Liver (tissue), 9 donors: ENCODE results near the gene TAB3. TPM values are rescaled to one million over a fixed set of nuclear protein-coding genes. Genes with fewer than 3 reads are reported as not detected.

Source experiments
- DNase-seq: peaks from one replicate; pipeline ENCODE4 v3.0.0-alpha.2; 2017; ENCODE audit warnings: low spot score
- H3K27ac ChIP-seq, 2 donors: one replicate each; pipeline ENCODE4 v1.7.0; 2013; ENCODE audit warnings: inconsistent platforms in 2 of 2, low read length in 2 of 2, control low read depth in 1 of 2, low read depth in 1 of 2, mild to moderate bottlenecking in 1 of 2
- H3K27me3 ChIP-seq, 4 donors: one replicate each; pipeline versions ENCODE4 v1.6.1 to v1.7.0; 2013; ENCODE audit warnings: low read length in 3 of 4, inconsistent platforms in 1 of 4, mild to moderate bottlenecking in 1 of 4, moderate library complexity in 1 of 4; ENCODE audit not compliant: control insufficient read depth in 4 of 4, insufficient read depth in 4 of 4
- H3K36me3 ChIP-seq, 4 donors: one replicate each; pipeline versions ENCODE4 v1.6.1 to v1.7.0; 2013; ENCODE audit warnings: low read length in 3 of 4, mild to moderate bottlenecking in 3 of 4, low read depth in 1 of 4, moderate library complexity in 1 of 4; ENCODE audit not compliant: control insufficient read depth in 4 of 4, insufficient read depth in 3 of 4
- H3K4me1 ChIP-seq, 4 donors: one replicate each; pipeline versions ENCODE4 v1.6.1 to v1.7.0; 2013; ENCODE audit warnings: low read length in 3 of 4, mild to moderate bottlenecking in 3 of 4, moderate library complexity in 1 of 4; ENCODE audit not compliant: control insufficient read depth in 4 of 4, insufficient read depth in 4 of 4
- H3K4me3 ChIP-seq, 3 donors: one replicate each; pipeline versions ENCODE4 v1.6.1 to v1.7.0; 2013; ENCODE audit warnings: low read length in 3 of 3, control low read depth in 1 of 3, low read depth in 1 of 3, mild to moderate bottlenecking in 1 of 3
- H3K9ac ChIP-seq, 2 donors: one replicate each; pipeline ENCODE4 v1.7.0; 2013; ENCODE audit warnings: low read length in 2 of 2, mild to moderate bottlenecking in 2 of 2, moderate library complexity in 2 of 2, control low read depth in 1 of 2, low read depth in 1 of 2
- H3K9me3 ChIP-seq, 4 donors: one replicate each; pipeline versions ENCODE4 v1.6.1 to v1.7.0; 2013; ENCODE audit warnings: low read length in 3 of 4; ENCODE audit not compliant: control insufficient read depth in 4 of 4
- ATF3 ChIP-seq: IDR thresholded peaks from 2 replicates; pipeline ENCODE4 v1.6.1; 2016; ENCODE audit warnings: antibody characterized with exemption
- CTCF ChIP-seq: fragments of 150-350 bp; IDR thresholded peaks from 2 replicates; pipeline ENCODE4 v1.5.1; 2017; ENCODE audit warnings: improper control_type of control experiment, low read depth, low read length; ENCODE audit not compliant: missing input control
- EGR1 ChIP-seq, 2 donors: IDR thresholded peaks; 2 replicates each; pipeline ENCODE4 v1.6.1; 2016 to 2018; ENCODE audit warnings: antibody characterized with exemption in 2 of 2, low read depth in 2 of 2
- FOXA1 ChIP-seq: IDR thresholded peaks from 2 replicates; pipeline ENCODE4 v1.6.1; 2016; ENCODE audit warnings: antibody characterized with exemption
- FOXA2 ChIP-seq: IDR thresholded peaks from 2 replicates; pipeline ENCODE4 v1.6.1; 2016; ENCODE audit warnings: antibody characterized with exemption
- GABPA ChIP-seq, 2 donors: IDR thresholded peaks in 1 of 2; conservative IDR thresholded peaks in 1 of 2; 2 replicates each; pipeline ENCODE4 v1.6.1; 2016; ENCODE audit warnings: antibody characterized with exemption in 2 of 2, mild to moderate bottlenecking in 1 of 2, moderate library complexity in 1 of 2
- HNF4A ChIP-seq, 2 donors: conservative IDR thresholded peaks; 2 replicates each; pipeline ENCODE4 v1.6.1; 2016; ENCODE audit warnings: antibody characterized with exemption in 2 of 2, mild to moderate bottlenecking in 2 of 2
- HNF4G ChIP-seq: IDR thresholded peaks from 2 replicates; pipeline ENCODE4 v1.6.1; 2016; ENCODE audit warnings: antibody characterized with exemption
- JUND ChIP-seq, 2 donors: IDR thresholded peaks; 2 replicates each; pipeline ENCODE4 v1.6.1; 2016; ENCODE audit warnings: antibody characterized with exemption in 2 of 2
- MAX ChIP-seq: IDR thresholded peaks from 2 replicates; pipeline ENCODE4 v1.6.1; 2016; ENCODE audit warnings: antibody characterized with exemption
- NR2F2 ChIP-seq: IDR thresholded peaks from 2 replicates; pipeline ENCODE4 v1.6.1; 2016; ENCODE audit warnings: antibody characterized with exemption
- RAD21 ChIP-seq, 2 donors: IDR thresholded peaks; 2 replicates each; pipeline ENCODE4 v1.6.1; 2016; ENCODE audit warnings: antibody characterized with exemption in 2 of 2, mild to moderate bottlenecking in 2 of 2
- RXRA ChIP-seq, 2 donors: IDR thresholded peaks; 2 replicates each; pipeline ENCODE4 v1.6.1; 2017 to 2018; ENCODE audit warnings: antibody characterized with exemption in 2 of 2, mild to moderate bottlenecking in 1 of 2
- SP1 ChIP-seq: IDR thresholded peaks from 2 replicates; pipeline ENCODE4 v1.6.1; 2018; ENCODE audit warnings: antibody characterized with exemption, mild to moderate bottlenecking
- TAF1 ChIP-seq: conservative IDR thresholded peaks from 2 replicates; pipeline ENCODE4 v1.6.1; 2016; ENCODE audit warnings: antibody characterized with exemption, mild to moderate bottlenecking
- YY1 ChIP-seq: IDR thresholded peaks from 2 replicates; pipeline ENCODE4 v1.6.1; 2016; ENCODE audit warnings: antibody characterized with exemption, mild to moderate bottlenecking
- ZBTB33 ChIP-seq: IDR thresholded peaks from 2 replicates; pipeline ENCODE4 v1.6.1; 2016; ENCODE audit warnings: antibody characterized with exemption
- WGBS: extraction: QIAGEN DNeasy Blood & Tissue Kit; methylation state at CpG from one replicate; pipeline ENCODE4 v1.1.7; 2013; 5-methylcytosine and 5-hydroxymethylcytosine counted together
- polyA plus RNA-seq, 2 donors: library from polyadenylated mRNA; stranded (reverse) in 1 of 2; unstranded in 1 of 2; fragments of 200-250 nt in 1 of 2; fragments of >200 nt in 1 of 2; fragmentation: Nextera tagmentation in 1 of 2; extraction: Ambion mirVana in 1 of 2; gene quantifications; one replicate each; pipeline versions ENCODE4 v1.2.1 to v1.2.3, GENCODE V29; 2013 to 2015
- total RNA-seq, 2 donors: library from RNA; depleted of rRNA; stranded (reverse); fragments of >200 nt; gene quantifications; one replicate each; pipeline ENCODE4 v1.2.3, GENCODE V29; 2014
- donor health status: healthy.
- donor health status: healthy.
- donor health status: healthy.
- donor health status: healthy.
- donor health status: healthy.

Gene TAB3
- total and polyA plus RNA-seq, 4 donors = 10.0 to 32.2 (median 17.4) TPM

GRCh38 chrX:30800901-30801300 is 88.2 kb downstream of the TAB3 start:
- Histone ChIP-seq H3K4me1 (no peaks in the 10 kb centered on the region), H3K4me3 (no peak overlapping the region), H3K9me3 (peaks cover 0 to 60% (median 11%) of the 10 kb centered on the region in 4 donors), H3K36me3 (no peaks in the 10 kb centered on the region), H3K27ac (no peak overlapping the region), H3K27me3 (no peaks in the 10 kb centered on the region), H3K9ac (no peak overlapping the region)
- no peak for DNase-seq
- TF ChIP-seq EGR1 (IDR thresholded peaks at IDR 0.05; ENCODE audit: low read depth in 2 of 2) (no peak), FOXA2 (no peak), MAX (no peak), NR2F2 (no peak), HNF4A (conservative IDR thresholded peaks at IDR 0.05) (no peak), GABPA (IDR thresholded peaks at IDR 0.05 in 1 of 2, conservative IDR thresholded peaks at IDR 0.05 in 1 of 2) (no peak), RXRA (IDR thresholded peaks at IDR 0.05) (no peak), ATF3 (no peak), TAF1 (no peak), SP1 (no peak), RAD21 (IDR thresholded peaks at IDR 0.05) (no peak), CTCF (no peak), HNF4G (no peak), YY1 (no peak)
- WGBS = 73% methylated on average over 1 of the region's 1 CpG

- Histone ChIP-seq H3K4me3 (no peak overlapping the region), H3K4me1 (no peaks in the 10 kb centered on the region), H3K36me3 (no peaks in the 10 kb centered on the region), H3K27ac (no peak overlapping the region), H3K9ac (no peak overlapping the region), H3K27me3 (no peaks in the 10 kb centered on the region), H3K9me3 (peaks cover 0 to 65% (median 11%) of the 10 kb centered on the region in 4 donors)
- 90% methylated on average over 2 of the region's 2 CpGs for whole genome bisulfite sequencing
- TF ChIP-seq HNF4A (conservative IDR thresholded peaks at IDR 0.05) (no peak), HNF4G (no peak), MAX (no peak), ATF3 (no peak), GABPA (IDR thresholded peaks at IDR 0.05 in 1 of 2, conservative IDR thresholded peaks at IDR 0.05 in 1 of 2) (no peak), JUND (IDR thresholded peaks at IDR 0.05) (no peak), FOXA1 (no peak), FOXA2 (no peak)
- DNase-seq = no peak
Measured at GRCh38 chrX:30799327-30799726, 89.7 kb downstream of the TAB3 start.

GRCh38 chrX:30798810-30799209 is 90.2 kb downstream of the TAB3 start:
- DNase-seq = no peak
- no peak overlapping the region for H3K27ac ChIP-seq
- H3K9me3 ChIP-seq = peaks cover 0 to 66% (median 12%) of the 10 kb centered on the region in 4 donors
- H3K4me1 ChIP-seq = no peaks in the 10 kb centered on the region
- no peaks in the 10 kb centered on the region for H3K27me3 ChIP-seq
- WGBS = 99% methylated on average over 3 of the region's 3 CpGs
- H3K36me3 ChIP-seq = no peaks in the 10 kb centered on the region
- no peak overlapping the region for H3K4me3 ChIP-seq
- H3K9ac ChIP-seq = no peak overlapping the region
- TF ChIP-seq MAX (no peak), YY1 (no peak), NR2F2 (no peak), FOXA1 (no peak), TAF1 (no peak), FOXA2 (no peak), HNF4G (no peak), CTCF (no peak), SP1 (no peak), ZBTB33 (no peak), GABPA (IDR thresholded peaks at IDR 0.05 in 1 of 2, conservative IDR thresholded peaks at IDR 0.05 in 1 of 2) (no peak), ATF3 (no peak), RAD21 (IDR thresholded peaks at IDR 0.05) (no peak)
